ENCODE measurements around the gene BTN2A1. TPM values are rescaled to one million over a fixed set of nuclear protein-coding genes. Genes with fewer than 3 reads are reported as not detected.

BTN2A1 gene
- total and polyA plus RNA-seq, 2 donors from 2014 or later: 15.6 to 19.1 TPM

GRCh38 chr6:26445934-26446667, 11.7 kb upstream of the BTN2A1 start:
- Histone ChIP-seq H3K9ac (ENCODE audit: low read length in 3 of 3) (no peak overlapping the region), H3K27ac (ENCODE audit: low read depth in 2 of 2, low read length in 2 of 2) (no peak overlapping the region), H3K27me3 (ENCODE audit: control insufficient read depth, insufficient read depth, low read length) (no peaks in the 10 kb centered on the region), H3K4me1 (ENCODE audit: control insufficient read depth in 2 of 3, insufficient read depth in 2 of 3, low read depth in 1 of 3, low read length in 3 of 3) (peaks cover 0 to 4% (median 0%) of the 10 kb centered on the region in 3 donors), H3K9me3 (ENCODE audit: control insufficient read depth in 2 of 3, insufficient read depth in 1 of 3, low read length in 3 of 3) (no peaks in the 10 kb centered on the region), H3K4me3 (ENCODE audit: low read length in 3 of 3) (no peak overlapping the region), H3K36me3 (ENCODE audit: control insufficient read depth in 2 of 3, insufficient read depth in 3 of 3, low read length in 3 of 3) (no peaks in the 10 kb centered on the region)
- no peak for TF ChIP-seq CTCF (IDR thresholded peaks at IDR 0.05; ENCODE audit: borderline replicate concordance, extremely low read depth, insufficient read depth)
- FAIRE-seq (no peak), DNase-seq (no peak)
- intact Hi-C loops (cut with DNase I): no loop called here

- Histone ChIP-seq H3K27me3 (ENCODE audit: control insufficient read depth, insufficient read depth, low read length) (no peaks in the 10 kb centered on the region), H3K9ac (ENCODE audit: low read length in 3 of 3) (no peak overlapping the region), H3K27ac (ENCODE audit: low read depth in 2 of 2, low read length in 2 of 2) (no peak overlapping the region), H3K4me1 (ENCODE audit: control insufficient read depth in 2 of 3, insufficient read depth in 2 of 3, low read depth in 1 of 3, low read length in 3 of 3) (peaks cover 0 to under 1% (median 0%) of the 10 kb centered on the region in 3 donors), H3K36me3 (ENCODE audit: control insufficient read depth in 2 of 3, insufficient read depth in 3 of 3, low read length in 3 of 3) (no peaks in the 10 kb centered on the region), H3K4me3 (ENCODE audit: low read length in 3 of 3) (no peak overlapping the region), H3K9me3 (ENCODE audit: control insufficient read depth in 2 of 3, insufficient read depth in 1 of 3, low read length in 3 of 3) (no peaks in the 10 kb centered on the region)
- intact Hi-C loops (cut with DNase I): no loop called here
- DNase-seq: no peak
- TF ChIP-seq CTCF (IDR thresholded peaks at IDR 0.05; ENCODE audit: borderline replicate concordance, extremely low read depth, insufficient read depth): no peak
- FAIRE-seq: no peak
Observed at GRCh38 chr6:26447257-26447656, 10.5 kb upstream of the BTN2A1 start.

- DNase-seq (no peak), FAIRE-seq (no peak)
- Histone ChIP-seq H3K9ac (ENCODE audit: low read length in 3 of 3) (no peak overlapping the region), H3K9me3 (ENCODE audit: control insufficient read depth in 2 of 3, insufficient read depth in 1 of 3, low read length in 3 of 3) (no peaks in the 10 kb centered on the region), H3K27me3 (ENCODE audit: control insufficient read depth, insufficient read depth, low read length) (no peaks in the 10 kb centered on the region), H3K4me1 (ENCODE audit: control insufficient read depth in 2 of 3, insufficient read depth in 2 of 3, low read depth in 1 of 3, low read length in 3 of 3) (no peaks in the 10 kb centered on the region), H3K36me3 (ENCODE audit: control insufficient read depth in 2 of 3, insufficient read depth in 3 of 3, low read length in 3 of 3) (no peaks in the 10 kb centered on the region), H3K27ac (ENCODE audit: low read depth in 2 of 2, low read length in 2 of 2) (no peak overlapping the region), H3K4me3 (ENCODE audit: low read length in 3 of 3) (no peak overlapping the region)
- no peak for TF ChIP-seq CTCF (IDR thresholded peaks at IDR 0.05; ENCODE audit: borderline replicate concordance, extremely low read depth, insufficient read depth)
- intact Hi-C loops (cut with DNase I): no loop called here
Observed at GRCh38 chr6:26450240-26450639, 7.5 kb upstream of the BTN2A1 start.
